HL-60 (cell line): ENCODE results near the gene MS4A4E.

ENCODE experiments used
- GABPA ChIP-seq: IDR thresholded peaks from 2 replicates; pipeline ENCODE4 v1.6.1; 2012; ENCODE audit warnings: low read depth
- POLR2AphosphoS5 ChIP-seq: IDR thresholded peaks from 2 replicates; pipeline ENCODE4 v1.6.1; 2012; ENCODE audit warnings: low read depth
- SPI1 ChIP-seq: IDR thresholded peaks from 2 replicates; pipeline ENCODE4 v1.6.1; 2012; ENCODE audit warnings: low read depth, mild to moderate bottlenecking, borderline replicate concordance
- TF ChIP-seq, protein P1 (sequence below): IDR thresholded peaks from one replicate; pipeline ENCODE4 v1.5.1; 2011; ENCODE audit warnings: low read length, control low read depth, inconsistent platforms; ENCODE audit not compliant: insufficient read depth
- TF ChIP-seq, protein P2 (sequence below): IDR thresholded peaks from 2 replicates; pipeline ENCODE4 v1.6.1; 2012; ENCODE audit warnings: low read depth; ENCODE audit not compliant: insufficient replicate concordance

DNA sequence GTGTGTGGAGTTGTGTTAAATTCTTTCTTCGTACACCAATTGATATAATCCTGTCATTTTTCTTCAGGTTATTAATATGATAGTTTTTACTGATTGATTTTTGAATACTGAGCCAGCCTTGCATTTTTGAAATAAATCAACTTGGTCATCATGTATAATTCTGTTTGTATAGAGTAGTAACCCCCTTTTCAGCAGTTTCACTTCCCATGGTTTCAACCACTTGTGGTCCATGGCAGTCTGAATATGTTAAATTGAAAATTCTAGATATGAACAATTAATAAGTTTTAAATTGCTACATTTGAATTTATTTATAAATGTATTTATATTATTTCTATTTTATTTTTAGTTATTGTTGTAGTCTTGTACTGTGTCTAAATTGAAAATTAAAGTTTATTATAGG lies 92.7 kb downstream of the MS4A4E start:
- TF ChIP-seq, protein P1, sequence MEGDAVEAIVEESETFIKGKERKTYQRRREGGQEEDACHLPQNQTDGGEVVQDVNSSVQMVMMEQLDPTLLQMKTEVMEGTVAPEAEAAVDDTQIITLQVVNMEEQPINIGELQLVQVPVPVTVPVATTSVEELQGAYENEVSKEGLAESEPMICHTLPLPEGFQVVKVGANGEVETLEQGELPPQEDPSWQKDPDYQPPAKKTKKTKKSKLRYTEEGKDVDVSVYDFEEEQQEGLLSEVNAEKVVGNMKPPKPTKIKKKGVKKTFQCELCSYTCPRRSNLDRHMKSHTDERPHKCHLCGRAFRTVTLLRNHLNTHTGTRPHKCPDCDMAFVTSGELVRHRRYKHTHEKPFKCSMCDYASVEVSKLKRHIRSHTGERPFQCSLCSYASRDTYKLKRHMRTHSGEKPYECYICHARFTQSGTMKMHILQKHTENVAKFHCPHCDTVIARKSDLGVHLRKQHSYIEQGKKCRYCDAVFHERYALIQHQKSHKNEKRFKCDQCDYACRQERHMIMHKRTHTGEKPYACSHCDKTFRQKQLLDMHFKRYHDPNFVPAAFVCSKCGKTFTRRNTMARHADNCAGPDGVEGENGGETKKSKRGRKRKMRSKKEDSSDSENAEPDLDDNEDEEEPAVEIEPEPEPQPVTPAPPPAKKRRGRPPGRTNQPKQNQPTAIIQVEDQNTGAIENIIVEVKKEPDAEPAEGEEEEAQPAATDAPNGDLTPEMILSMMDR, result no peak
- TF ChIP-seq GABPA (no peak), POLR2AphosphoS5 (no peak), SPI1 (no peak)
- TF ChIP-seq, protein P2, sequence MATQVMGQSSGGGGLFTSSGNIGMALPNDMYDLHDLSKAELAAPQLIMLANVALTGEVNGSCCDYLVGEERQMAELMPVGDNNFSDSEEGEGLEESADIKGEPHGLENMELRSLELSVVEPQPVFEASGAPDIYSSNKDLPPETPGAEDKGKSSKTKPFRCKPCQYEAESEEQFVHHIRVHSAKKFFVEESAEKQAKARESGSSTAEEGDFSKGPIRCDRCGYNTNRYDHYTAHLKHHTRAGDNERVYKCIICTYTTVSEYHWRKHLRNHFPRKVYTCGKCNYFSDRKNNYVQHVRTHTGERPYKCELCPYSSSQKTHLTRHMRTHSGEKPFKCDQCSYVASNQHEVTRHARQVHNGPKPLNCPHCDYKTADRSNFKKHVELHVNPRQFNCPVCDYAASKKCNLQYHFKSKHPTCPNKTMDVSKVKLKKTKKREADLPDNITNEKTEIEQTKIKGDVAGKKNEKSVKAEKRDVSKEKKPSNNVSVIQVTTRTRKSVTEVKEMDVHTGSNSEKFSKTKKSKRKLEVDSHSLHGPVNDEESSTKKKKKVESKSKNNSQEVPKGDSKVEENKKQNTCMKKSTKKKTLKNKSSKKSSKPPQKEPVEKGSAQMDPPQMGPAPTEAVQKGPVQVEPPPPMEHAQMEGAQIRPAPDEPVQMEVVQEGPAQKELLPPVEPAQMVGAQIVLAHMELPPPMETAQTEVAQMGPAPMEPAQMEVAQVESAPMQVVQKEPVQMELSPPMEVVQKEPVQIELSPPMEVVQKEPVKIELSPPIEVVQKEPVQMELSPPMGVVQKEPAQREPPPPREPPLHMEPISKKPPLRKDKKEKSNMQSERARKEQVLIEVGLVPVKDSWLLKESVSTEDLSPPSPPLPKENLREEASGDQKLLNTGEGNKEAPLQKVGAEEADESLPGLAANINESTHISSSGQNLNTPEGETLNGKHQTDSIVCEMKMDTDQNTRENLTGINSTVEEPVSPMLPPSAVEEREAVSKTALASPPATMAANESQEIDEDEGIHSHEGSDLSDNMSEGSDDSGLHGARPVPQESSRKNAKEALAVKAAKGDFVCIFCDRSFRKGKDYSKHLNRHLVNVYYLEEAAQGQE, result no peak
